WTC11 (cell line): ENCODE data around the gene SH3BP4. TPM values are rescaled to one million over a fixed set of nuclear protein-coding genes. Genes with fewer than 3 reads are reported as not detected.

Experiments used
- ATAC-seq: fragments of 200-7000 bp; cut with Tn5 transposase; 2 replicates; pipeline ENCODE4 v1.10.0; 2021; ENCODE audit warnings: mild to moderate bottlenecking, moderate library complexity
- CTCF ChIA-PET: fragments of 300-600 bp; sonication (Branson Sonifier 250); formaldehyde crosslinking; loops from one replicate; lab custom pipeline; 2021; ENCODE audit warnings: antibody characterized with exemption; lab: Charles Lee
- POLR2A ChIA-PET: fragments of 350-600 bp; sonication (Branson Sonifier 250); formaldehyde crosslinking; loops from one replicate; lab custom pipeline; 2021; ENCODE audit warnings: antibody characterized with exemption; lab: Charles Lee
- DNase-seq: peaks from one replicate; pipeline ENCODE4 v3.0.0; 2021; ENCODE audit warnings: low spot score
- H3K27ac Mint-ChIP-seq: 2 replicates; pipeline ENCODE4 v1.8.0; 2021; ENCODE audit warnings: mixed read lengths
- H3K27me3 Mint-ChIP-seq: 2 replicates; pipeline ENCODE4 v1.8.0; 2021; ENCODE audit warnings: low read depth, mild to moderate bottlenecking, moderate library complexity, mixed read lengths
- H3K36me3 Mint-ChIP-seq: 2 replicates; pipeline ENCODE4 v1.8.0; 2021; ENCODE audit warnings: mixed read lengths
- H3K4me1 Mint-ChIP-seq: 2 replicates; pipeline ENCODE4 v1.8.0; 2022; ENCODE audit warnings: mixed read lengths
- H3K4me3 Mint-ChIP-seq: 2 replicates; pipeline ENCODE4 v1.8.0; 2021; ENCODE audit warnings: mild to moderate bottlenecking, moderate library complexity, mixed read lengths
- H3K9me3 Mint-ChIP-seq: 2 replicates; pipeline ENCODE4 v1.8.0; 2021; ENCODE audit warnings: mixed read lengths
- CDX4 ChIP-seq: fragments of 250-450 bp; sonication (Bioruptor Pico); IDR thresholded peaks from 2 replicates; pipeline ENCODE4 v1.9.0; 2021; ENCODE audit warnings: moderate library complexity, mild to moderate bottlenecking, inconsistent platforms, borderline replicate concordance
- CREB1 ChIP-seq: sonication (generic); formaldehyde crosslinking; IDR thresholded peaks from 2 replicates; pipeline ENCODE4 v1.8.0; 2023; ENCODE audit warnings: mild to moderate bottlenecking, missing genetic modification reagents
- E2F1 ChIP-seq: sonication (generic); formaldehyde crosslinking; IDR thresholded peaks from 2 replicates; pipeline ENCODE4 v1.8.0; 2022; ENCODE audit warnings: mild to moderate bottlenecking, missing genetic modification reagents
- E2F5 ChIP-seq: sonication (generic); formaldehyde crosslinking; IDR thresholded peaks from 2 replicates; pipeline ENCODE4 v1.8.1; 2022; ENCODE audit warnings: mild to moderate bottlenecking, moderate library complexity, missing genetic modification reagents
- ELF4 ChIP-seq: sonication (generic); formaldehyde crosslinking; IDR thresholded peaks from 2 replicates; pipeline ENCODE4 v1.8.1; 2022; ENCODE audit warnings: low read depth, mild to moderate bottlenecking, moderate library complexity, missing genetic modification reagents
- FOXP1 ChIP-seq: sonication (generic); formaldehyde crosslinking; IDR thresholded peaks from 2 replicates; pipeline ENCODE4 v1.8.0; 2022; ENCODE audit warnings: missing genetic modification reagents, mild to moderate bottlenecking, moderate library complexity, borderline replicate concordance
- FOXP4 ChIP-seq: sonication (generic); formaldehyde crosslinking; IDR thresholded peaks from 2 replicates; pipeline ENCODE4 v1.8.0; 2022; ENCODE audit warnings: mild to moderate bottlenecking, missing genetic modification reagents
- GABPB1 ChIP-seq: sonication (generic); formaldehyde crosslinking; IDR thresholded peaks from 2 replicates; pipeline ENCODE4 v1.8.1; 2023; ENCODE audit warnings: mild to moderate bottlenecking, missing genetic modification reagents
- IRF1 ChIP-seq: sonication (generic); formaldehyde crosslinking; IDR thresholded peaks from 2 replicates; pipeline ENCODE4 v1.8.0; 2023; ENCODE audit warnings: missing genetic modification reagents
- NFE2L1 ChIP-seq: sonication (generic); formaldehyde crosslinking; IDR thresholded peaks from 2 replicates; pipeline ENCODE4 v1.8.1; 2023; ENCODE audit warnings: missing genetic modification reagents
- NR1H2 ChIP-seq: sonication (generic); formaldehyde crosslinking; IDR thresholded peaks from 2 replicates; pipeline ENCODE4 v1.9.0; 2021; ENCODE audit warnings: mild to moderate bottlenecking, moderate library complexity, missing genetic modification reagents
- SMAD4 ChIP-seq: sonication (generic); formaldehyde crosslinking; IDR thresholded peaks from 2 replicates; pipeline ENCODE4 v1.8.0; 2022; ENCODE audit warnings: mild to moderate bottlenecking, missing genetic modification reagents
- TP53 ChIP-seq: sonication (generic); formaldehyde crosslinking; IDR thresholded peaks from 2 replicates; pipeline ENCODE4 v1.8.1; 2023; ENCODE audit warnings: mild to moderate bottlenecking, missing genetic modification reagents
- ZMAT4 ChIP-seq: fragments of 250-450 bp; sonication (Bioruptor Pico); IDR thresholded peaks from 2 replicates; pipeline ENCODE4 v1.9.0; 2021; ENCODE audit warnings: mild to moderate bottlenecking
- ZNF138 ChIP-seq: sonication (generic); formaldehyde crosslinking; conservative IDR thresholded peaks from 2 replicates; pipeline ENCODE4 v1.8.1; 2022; ENCODE audit warnings: mild to moderate bottlenecking, moderate library complexity, missing genetic modification reagents
- ZNF263 ChIP-seq: sonication (generic); formaldehyde crosslinking; IDR thresholded peaks from 2 replicates; pipeline ENCODE4 v1.8.1; 2022; ENCODE audit warnings: low read depth, mild to moderate bottlenecking, moderate library complexity, missing genetic modification reagents
- ZNF317 ChIP-seq: sonication (generic); formaldehyde crosslinking; IDR thresholded peaks from 2 replicates; pipeline ENCODE4 v1.8.1; 2023; ENCODE audit warnings: low read depth, mild to moderate bottlenecking, moderate library complexity, missing genetic modification reagents, borderline replicate concordance
- ZNF396 ChIP-seq: fragments of 250-450 bp; sonication (Bioruptor Pico); IDR thresholded peaks from 2 replicates; pipeline ENCODE4 v1.8.0; 2021; ENCODE audit warnings: mild to moderate bottlenecking, moderate library complexity, borderline replicate concordance
- ZNF423 ChIP-seq: fragments of 250-450 bp; sonication (Bioruptor Pico); IDR thresholded peaks from 2 replicates; pipeline ENCODE4 v2.1.2; 2022; ENCODE audit warnings: mild to moderate bottlenecking, moderate library complexity
- ZNF512 ChIP-seq: sonication (generic); formaldehyde crosslinking; IDR thresholded peaks from 2 replicates; pipeline ENCODE4 v1.8.1; 2022; ENCODE audit warnings: missing genetic modification reagents, borderline replicate concordance
- ZSCAN18 ChIP-seq: fragments of 250-450 bp; sonication (Bioruptor Pico); IDR thresholded peaks from 2 replicates; pipeline ENCODE4 v2.1.2; 2022; ENCODE audit warnings: mild to moderate bottlenecking, moderate library complexity
- total RNA-seq: library from RNA; stranded (reverse); gene quantifications from 3 replicates; pipeline ENCODE4 v1.2.3, GENCODE V29; 2021

The SH3BP4 gene
- total RNA-seq, 1 experiment from 2014 or later, result 44.4 TPM

GRCh38 chr2:235030936-235031335 is 79.1 kb downstream of the SH3BP4 start (continued):
- TF ChIP-seq FOXP4 (no peak), CREB1 (no peak), ZNF423 (no peak), E2F1 (CRISPR knock-in tag) (no peak), ZSCAN18 (CRISPR knock-in tag) (no peak)

- TF ChIP-seq ZNF263, result no peak
- TF ChIP-seq CDX4 (CRISPR knock-in tag), result no peak
- TF ChIP-seq E2F5 (CRISPR knock-in tag), result no peak
- no peak for TF ChIP-seq ZNF423
- TF ChIP-seq IRF1 (CRISPR knock-in tag), result no peak
- no peak for TF ChIP-seq ZNF396 (CRISPR knock-in tag)
- TF ChIP-seq SMAD4 (CRISPR knock-in tag), result no peak
- TF ChIP-seq ELF4 (CRISPR knock-in tag), result no peak
- no peak for TF ChIP-seq NFE2L1 (CRISPR knock-in tag)
- TF ChIP-seq ZNF138 (CRISPR knock-in tag), result no peak
- no peak for TF ChIP-seq NR1H2 (CRISPR knock-in tag)
- TF ChIP-seq ZNF317 (CRISPR knock-in tag), result no peak
- no peak for TF ChIP-seq FOXP1 (CRISPR knock-in tag)
- no peak for TF ChIP-seq ZMAT4 (CRISPR knock-in tag)
- TF ChIP-seq GABPB1 (CRISPR knock-in tag), result no peak
- TF ChIP-seq TP53 (CRISPR knock-in tag), result no peak
- no peak for TF ChIP-seq ZNF512 (CRISPR knock-in tag)
- Mint-ChIP-seq H3K36me3 (peaks cover 11% of the 10 kb centered on the region; the same call in 1 of the 2 replicates), H3K4me3 (no peak overlapping the region), H3K27ac (0 out of 2 replicates have a peak overlapping the region, but pooled peaks have one; percentile 6), H3K9me3 (no peaks in the 10 kb centered on the region), H3K4me1 (peaks cover 13% of the 10 kb centered on the region), H3K27me3 (no peaks in the 10 kb centered on the region)
- ATAC-seq, result no peak
- DNase-seq, result no peak
- POLR2A ChIA-PET, result interaction anchor here (0.5 kb wide), 1 partner anchor 862 kb away, joined by 8 read pairs; no protein-coding TSS in a partner anchor
- CTCF ChIA-PET, result interaction anchor here (1.2 to 2.1 kb wide), 2 partner anchors 26 to 75 kb away, joined by 4 to 5 read pairs; no protein-coding TSS in a partner anchor
Observed at GRCh38 chr2:235031686-235032373, 80.0 kb downstream of the SH3BP4 start.
